Measurements from ENCODE around the gene SCUBE3. TPM values are rescaled to one million over a fixed set of nuclear protein-coding genes. Genes with fewer than 3 reads are reported as not detected.

Gene SCUBE3
- total RNA-seq, 1 donor from 2014 or later = 0.25 TPM

- H3K9me3 Mint-ChIP-seq (ENCODE audit: unreplicated experiment) = peaks cover 7% of the 10 kb centered on the region
- peaks cover 10% of the 10 kb centered on the region for H3K27me3 Mint-ChIP-seq (ENCODE audit: unreplicated experiment)
- TF ChIP-seq, protein P1, sequence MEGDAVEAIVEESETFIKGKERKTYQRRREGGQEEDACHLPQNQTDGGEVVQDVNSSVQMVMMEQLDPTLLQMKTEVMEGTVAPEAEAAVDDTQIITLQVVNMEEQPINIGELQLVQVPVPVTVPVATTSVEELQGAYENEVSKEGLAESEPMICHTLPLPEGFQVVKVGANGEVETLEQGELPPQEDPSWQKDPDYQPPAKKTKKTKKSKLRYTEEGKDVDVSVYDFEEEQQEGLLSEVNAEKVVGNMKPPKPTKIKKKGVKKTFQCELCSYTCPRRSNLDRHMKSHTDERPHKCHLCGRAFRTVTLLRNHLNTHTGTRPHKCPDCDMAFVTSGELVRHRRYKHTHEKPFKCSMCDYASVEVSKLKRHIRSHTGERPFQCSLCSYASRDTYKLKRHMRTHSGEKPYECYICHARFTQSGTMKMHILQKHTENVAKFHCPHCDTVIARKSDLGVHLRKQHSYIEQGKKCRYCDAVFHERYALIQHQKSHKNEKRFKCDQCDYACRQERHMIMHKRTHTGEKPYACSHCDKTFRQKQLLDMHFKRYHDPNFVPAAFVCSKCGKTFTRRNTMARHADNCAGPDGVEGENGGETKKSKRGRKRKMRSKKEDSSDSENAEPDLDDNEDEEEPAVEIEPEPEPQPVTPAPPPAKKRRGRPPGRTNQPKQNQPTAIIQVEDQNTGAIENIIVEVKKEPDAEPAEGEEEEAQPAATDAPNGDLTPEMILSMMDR (IDR thresholded peaks at IDR 0.05; ENCODE audit: partially characterized antibody, unreplicated experiment) = no peak
- H3K4me1 Mint-ChIP-seq (ENCODE audit: low read depth, unreplicated experiment) = no peaks in the 10 kb centered on the region
- no peak for DNase-seq
- no peaks in the 10 kb centered on the region for H3K36me3 Mint-ChIP-seq (ENCODE audit: unreplicated experiment)
- H3K4me3 Mint-ChIP-seq (ENCODE audit: unreplicated experiment) = no peak overlapping the region
- H3K27ac Mint-ChIP-seq (ENCODE audit: unreplicated experiment) = no peak overlapping the region
These were observed 40.7 kb upstream of the SCUBE3 start for GRCh38 chr6:35173044-35173426.

DNA sequence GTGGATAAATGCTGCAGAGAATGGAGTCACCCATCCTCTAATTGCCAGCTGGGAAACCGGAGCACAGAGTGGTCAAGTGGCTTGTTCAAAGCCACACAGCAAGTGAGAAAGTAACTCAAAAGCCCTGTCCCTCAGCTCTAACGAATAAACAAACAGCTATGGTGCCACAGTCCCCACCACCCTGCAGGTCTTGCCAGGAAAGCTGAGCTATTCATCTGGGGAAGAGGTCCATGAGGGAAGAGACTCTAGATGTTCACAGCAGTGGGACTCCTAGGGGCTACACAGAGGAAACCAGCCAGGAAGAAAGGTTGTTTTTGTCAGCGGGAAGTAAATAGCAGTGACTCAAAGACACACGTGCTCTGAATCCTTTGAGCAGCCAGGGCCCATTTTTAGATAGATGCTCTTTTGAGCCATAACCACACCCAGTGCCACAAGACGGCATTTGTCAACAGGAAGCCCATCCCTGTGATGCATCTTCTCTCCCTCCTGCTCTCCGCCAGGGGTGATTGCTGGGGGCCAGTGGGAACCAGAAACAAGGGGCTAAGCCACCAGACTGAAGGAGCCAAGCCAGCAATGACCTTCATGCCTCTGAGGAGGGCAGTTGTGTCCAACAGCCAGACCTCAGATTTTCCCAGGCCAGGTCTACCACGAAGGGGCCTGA, 40.2 kb upstream of the SCUBE3 start:
- Mint-ChIP-seq H3K27me3 (ENCODE audit: unreplicated experiment) (peaks cover 10% of the 10 kb centered on the region), H3K4me3 (ENCODE audit: unreplicated experiment) (no peak overlapping the region), H3K36me3 (ENCODE audit: unreplicated experiment) (no peaks in the 10 kb centered on the region), H3K4me1 (ENCODE audit: low read depth, unreplicated experiment) (peaks cover under 1% of the 10 kb centered on the region), H3K27ac (ENCODE audit: unreplicated experiment) (no peak overlapping the region), H3K9me3 (ENCODE audit: unreplicated experiment) (peaks cover 7% of the 10 kb centered on the region)
- TF ChIP-seq, protein P1 (IDR thresholded peaks at IDR 0.05; ENCODE audit: partially characterized antibody, unreplicated experiment) = no peak
- DNase-seq = no peak

DNA sequence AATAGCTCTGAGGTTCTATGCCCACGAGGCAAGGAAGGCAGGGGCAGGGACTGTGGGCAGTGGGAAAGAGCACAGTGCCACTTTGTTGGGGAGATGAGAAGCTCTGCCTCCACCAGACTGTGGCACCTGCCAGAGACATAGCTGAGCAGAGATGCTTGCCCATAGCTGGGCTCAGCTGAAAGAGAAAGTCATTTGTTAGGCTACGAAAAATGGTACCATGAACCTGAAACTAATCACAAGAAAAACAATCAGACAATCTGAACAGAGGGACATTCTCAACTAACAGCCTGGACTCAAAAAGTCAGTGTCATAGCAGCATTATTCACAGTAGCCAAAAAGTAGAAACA, 39.7 kb upstream of the SCUBE3 start:
- TF ChIP-seq, protein P1 (IDR thresholded peaks at IDR 0.05; ENCODE audit: partially characterized antibody, unreplicated experiment) = no peak
- Mint-ChIP-seq H3K36me3 (ENCODE audit: unreplicated experiment) (no peaks in the 10 kb centered on the region), H3K9me3 (ENCODE audit: unreplicated experiment) (peaks cover 7% of the 10 kb centered on the region), H3K4me3 (ENCODE audit: unreplicated experiment) (no peak overlapping the region), H3K27ac (ENCODE audit: unreplicated experiment) (no peak overlapping the region), H3K4me1 (ENCODE audit: low read depth, unreplicated experiment) (peaks cover 3% of the 10 kb centered on the region), H3K27me3 (ENCODE audit: unreplicated experiment) (peaks cover 10% of the 10 kb centered on the region)
- DNase-seq = no peak

- H3K9me3 Mint-ChIP-seq (ENCODE audit: unreplicated experiment) = peaks cover 4% of the 10 kb centered on the region
- no peak overlapping the region for H3K27ac Mint-ChIP-seq (ENCODE audit: unreplicated experiment)
- peaks cover 10% of the 10 kb centered on the region for H3K27me3 Mint-ChIP-seq (ENCODE audit: unreplicated experiment)
- TF ChIP-seq, protein P1 (IDR thresholded peaks at IDR 0.05; ENCODE audit: partially characterized antibody, unreplicated experiment) = no peak
- H3K4me1 Mint-ChIP-seq (ENCODE audit: low read depth, unreplicated experiment) = peaks cover 3% of the 10 kb centered on the region
- no peaks in the 10 kb centered on the region for H3K36me3 Mint-ChIP-seq (ENCODE audit: unreplicated experiment)
- no peak for DNase-seq
- H3K4me3 Mint-ChIP-seq (ENCODE audit: unreplicated experiment) = no peak overlapping the region
These were observed 39.3 kb upstream of the SCUBE3 start for GRCh38 chr6:35174501-35174900.

- H3K4me1 Mint-ChIP-seq (ENCODE audit: low read depth, unreplicated experiment) = peaks cover 3% of the 10 kb centered on the region
- no peak for DNase-seq
- no peaks in the 10 kb centered on the region for H3K36me3 Mint-ChIP-seq (ENCODE audit: unreplicated experiment)
- H3K27me3 Mint-ChIP-seq (ENCODE audit: unreplicated experiment) = peaks cover 3% of the 10 kb centered on the region
- H3K4me3 Mint-ChIP-seq (ENCODE audit: unreplicated experiment) = no peak overlapping the region
- H3K9me3 Mint-ChIP-seq (ENCODE audit: unreplicated experiment) = peaks cover 3% of the 10 kb centered on the region
- H3K27ac Mint-ChIP-seq (ENCODE audit: unreplicated experiment) = no peak overlapping the region
- TF ChIP-seq, protein P1 (IDR thresholded peaks at IDR 0.05; ENCODE audit: partially characterized antibody, unreplicated experiment) = no peak
These were observed 37.3 kb upstream of the SCUBE3 start for GRCh38 chr6:35176301-35177024.
